GM12878 (cell line): ENCODE results near the gene ROBO1.

Experiments
- ATF3 ChIP-seq: IDR thresholded peaks from 2 replicates; pipeline ENCODE4 v1.6.1; 2011; ENCODE audit warnings: low read depth, mild to moderate bottlenecking, low read length, moderate library complexity, borderline replicate concordance; ENCODE audit errors: extremely low read depth
- EZH2 ChIP-seq: IDR thresholded peaks from 2 replicates; pipeline ENCODE4 v1.6.1; 2012; ENCODE audit warnings: low read depth, mild to moderate bottlenecking, control low read depth, inconsistent platforms, low read length, borderline replicate concordance; ENCODE audit not compliant: control insufficient read depth

GRCh38 chr3:78794431-78794830 lies 973.4 kb downstream of the ROBO1 start:
- no peak for TF ChIP-seq ATF3
- TF ChIP-seq EZH2, result no peak
